Left ventricle myocardium inferior (tissue), 1 donor: ENCODE measurements around the gene MIA3. TPM values are rescaled to one million over a fixed set of nuclear protein-coding genes. Genes with fewer than 3 reads are reported as not detected.

Source experiments
- DNase-seq: peaks from one replicate; pipeline ENCODE4 v3.0.0-alpha.2; 2020
- H3K27ac ChIP-seq: fragments of 200-600 bp; replicated peaks from 2 replicates; pipeline ENCODE4 v1.8.0; 2021
- H3K27me3 ChIP-seq: fragments of 200-600 bp; 2 replicates; pipeline ENCODE4 v1.8.0; 2021; ENCODE audit warnings: low read depth
- H3K36me3 ChIP-seq: fragments of 200-600 bp; 2 replicates; pipeline ENCODE4 v1.8.0; 2021
- H3K4me1 ChIP-seq: fragments of 200-600 bp; 2 replicates; pipeline ENCODE4 v1.8.0; 2021
- H3K4me3 ChIP-seq: fragments of 200-600 bp; 2 replicates; pipeline ENCODE4 v1.8.0; 2021; ENCODE audit warnings: mild to moderate bottlenecking, moderate library complexity
- H3K9me3 ChIP-seq: fragments of 200-600 bp; replicated peaks from 2 replicates; pipeline ENCODE4 v1.8.0; 2021
- intact Hi-C: fragments of 100-400 bp; cut with micrococcal nuclease; formaldehyde crosslinking; loops from one replicate; pipeline ENCODE4 v1.11.0; 2022
- total RNA-seq: library from RNA; stranded (reverse); fragmentation: NEBNext Ultra II Directional; extraction: Animal tissue kit (Norgen Biotek cat#: 25700); gene quantifications from one replicate; pipeline ENCODE4 v1.2.1, GENCODE V29; 2021
- TF ChIP-seq, protein P1 (sequence below): fragments of 200-600 bp; IDR thresholded peaks from 2 replicates; pipeline ENCODE4 v1.8.0; 2021; ENCODE audit warnings: antibody characterized with exemption, mild to moderate bottlenecking, borderline replicate concordance
- donor health status: DM: no; HTN: yes; CAD: no; lungs with severe emphysema.

Gene MIA3
- total RNA-seq, 1 donor from 2014 or later, result 53.5 TPM

DNA sequence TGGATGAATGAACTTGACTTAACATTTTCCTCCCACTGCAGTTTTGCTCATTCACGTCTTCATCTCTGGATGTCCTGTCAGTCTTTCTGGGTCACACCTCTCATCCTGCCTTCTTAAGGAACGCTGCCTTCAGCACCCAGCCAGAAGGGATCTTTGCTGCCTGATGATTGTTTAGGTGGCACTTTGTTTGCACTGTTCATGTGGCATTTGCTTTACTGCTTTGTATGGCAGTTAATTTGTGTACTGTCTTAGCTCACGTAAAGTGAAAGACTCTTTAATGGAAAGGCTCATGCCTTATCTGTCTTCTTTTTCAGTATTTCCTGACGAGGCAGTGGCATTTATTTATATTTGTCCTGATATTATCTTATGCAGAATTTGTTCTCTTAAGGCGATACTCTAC is 4.9 kb downstream of the MIA3 start:
- H3K36me3 ChIP-seq, result peaks cover 58% of the 10 kb centered on the region
- intact Hi-C loops, result no loop called here

DNA sequence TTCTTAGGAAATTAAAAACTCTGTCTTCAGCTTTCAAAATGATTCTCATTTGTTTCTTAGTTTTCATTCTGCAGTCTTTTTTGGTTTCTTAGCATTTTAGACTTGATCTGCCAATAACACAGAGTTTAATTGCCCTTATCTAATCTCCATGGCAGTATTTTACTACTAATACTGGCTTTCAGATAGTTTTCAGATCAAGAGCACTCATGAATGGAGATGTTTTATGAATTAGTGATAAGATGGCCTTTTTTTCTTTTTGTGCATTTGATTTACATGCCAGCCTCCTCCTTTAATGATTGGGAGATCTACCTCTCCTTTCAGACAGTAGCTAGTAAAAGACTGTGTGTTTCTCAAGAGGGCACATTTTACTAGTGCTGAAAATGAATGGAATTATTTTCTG is 5.6 kb downstream of the MIA3 start:
- TF ChIP-seq, protein P1, sequence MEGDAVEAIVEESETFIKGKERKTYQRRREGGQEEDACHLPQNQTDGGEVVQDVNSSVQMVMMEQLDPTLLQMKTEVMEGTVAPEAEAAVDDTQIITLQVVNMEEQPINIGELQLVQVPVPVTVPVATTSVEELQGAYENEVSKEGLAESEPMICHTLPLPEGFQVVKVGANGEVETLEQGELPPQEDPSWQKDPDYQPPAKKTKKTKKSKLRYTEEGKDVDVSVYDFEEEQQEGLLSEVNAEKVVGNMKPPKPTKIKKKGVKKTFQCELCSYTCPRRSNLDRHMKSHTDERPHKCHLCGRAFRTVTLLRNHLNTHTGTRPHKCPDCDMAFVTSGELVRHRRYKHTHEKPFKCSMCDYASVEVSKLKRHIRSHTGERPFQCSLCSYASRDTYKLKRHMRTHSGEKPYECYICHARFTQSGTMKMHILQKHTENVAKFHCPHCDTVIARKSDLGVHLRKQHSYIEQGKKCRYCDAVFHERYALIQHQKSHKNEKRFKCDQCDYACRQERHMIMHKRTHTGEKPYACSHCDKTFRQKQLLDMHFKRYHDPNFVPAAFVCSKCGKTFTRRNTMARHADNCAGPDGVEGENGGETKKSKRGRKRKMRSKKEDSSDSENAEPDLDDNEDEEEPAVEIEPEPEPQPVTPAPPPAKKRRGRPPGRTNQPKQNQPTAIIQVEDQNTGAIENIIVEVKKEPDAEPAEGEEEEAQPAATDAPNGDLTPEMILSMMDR, result no peak
- H3K36me3 ChIP-seq, result peaks cover 65% of the 10 kb centered on the region
- intact Hi-C loops, result no loop called here

More for the DNA sequence above, 4.9 kb downstream of the MIA3 start:
- peaks cover 27% of the 10 kb centered on the region for H3K4me1 ChIP-seq
- H3K27me3 ChIP-seq, result no peaks in the 10 kb centered on the region
- no peak overlapping the region for H3K4me3 ChIP-seq
- TF ChIP-seq, protein P1, result no peak
- H3K9me3 ChIP-seq, result no peaks in the 10 kb centered on the region
- no peak for DNase-seq
- H3K27ac ChIP-seq, result no peak overlapping the region

DNA sequence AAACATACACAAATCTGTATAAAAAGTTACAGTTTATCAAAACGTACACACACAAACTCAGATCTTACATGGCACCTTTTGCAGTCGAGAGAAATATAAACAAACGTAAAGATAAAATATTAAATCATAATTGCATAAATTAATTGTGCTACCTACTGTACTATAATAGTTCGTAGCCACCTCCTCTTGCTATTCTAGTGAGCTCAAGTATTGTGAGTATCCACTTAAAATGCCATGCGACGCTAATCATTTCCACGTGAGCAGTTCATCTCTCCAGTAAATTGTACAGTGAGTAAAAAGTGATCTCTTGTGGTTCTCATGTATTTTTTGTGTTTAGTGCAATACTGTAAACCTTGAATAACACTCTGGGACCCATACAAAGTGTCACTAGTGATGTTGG is 6.3 kb downstream of the MIA3 start:
- TF ChIP-seq, protein P1, result no peak
- intact Hi-C loops, result no loop called here
- peaks cover 72% of the 10 kb centered on the region for H3K36me3 ChIP-seq

More for the DNA sequence above, 5.6 kb downstream of the MIA3 start:
- Histone ChIP-seq H3K4me1 (peaks cover 22% of the 10 kb centered on the region), H3K9me3 (no peaks in the 10 kb centered on the region), H3K27me3 (no peaks in the 10 kb centered on the region), H3K27ac (no peak overlapping the region), H3K4me3 (no peak overlapping the region)
- no peak for DNase-seq

DNA sequence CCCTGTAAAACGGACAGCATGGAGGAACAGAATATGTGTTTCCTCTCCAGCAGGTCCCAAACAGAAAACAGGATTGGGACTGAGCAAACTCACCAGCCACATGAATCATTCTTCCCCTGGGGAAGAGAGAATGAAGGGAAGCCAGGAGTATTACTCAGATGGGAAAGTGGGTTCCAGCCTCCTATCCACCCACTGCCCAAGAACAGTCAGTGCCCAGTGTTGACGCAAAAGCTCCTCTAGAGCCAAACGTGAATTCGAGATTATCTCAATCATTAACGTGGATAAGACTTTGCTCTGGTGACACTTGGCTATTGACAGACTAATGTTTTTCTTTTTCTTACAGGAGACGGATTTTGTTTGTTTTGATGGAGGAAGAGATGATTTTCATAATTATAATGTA is 9.3 kb downstream of the MIA3 start:
- Histone ChIP-seq H3K4me3 (no peak overlapping the region), H3K27ac (no peak overlapping the region), H3K36me3 (peaks cover 94% of the 10 kb centered on the region)

More for the DNA sequence above, 6.3 kb downstream of the MIA3 start:
- DNase-seq, result no peak
- no peaks in the 10 kb centered on the region for H3K27me3 ChIP-seq
- no peak overlapping the region for H3K4me3 ChIP-seq
- peaks cover 16% of the 10 kb centered on the region for H3K4me1 ChIP-seq
- no peaks in the 10 kb centered on the region for H3K9me3 ChIP-seq
- H3K27ac ChIP-seq, result no peak overlapping the region

DNA sequence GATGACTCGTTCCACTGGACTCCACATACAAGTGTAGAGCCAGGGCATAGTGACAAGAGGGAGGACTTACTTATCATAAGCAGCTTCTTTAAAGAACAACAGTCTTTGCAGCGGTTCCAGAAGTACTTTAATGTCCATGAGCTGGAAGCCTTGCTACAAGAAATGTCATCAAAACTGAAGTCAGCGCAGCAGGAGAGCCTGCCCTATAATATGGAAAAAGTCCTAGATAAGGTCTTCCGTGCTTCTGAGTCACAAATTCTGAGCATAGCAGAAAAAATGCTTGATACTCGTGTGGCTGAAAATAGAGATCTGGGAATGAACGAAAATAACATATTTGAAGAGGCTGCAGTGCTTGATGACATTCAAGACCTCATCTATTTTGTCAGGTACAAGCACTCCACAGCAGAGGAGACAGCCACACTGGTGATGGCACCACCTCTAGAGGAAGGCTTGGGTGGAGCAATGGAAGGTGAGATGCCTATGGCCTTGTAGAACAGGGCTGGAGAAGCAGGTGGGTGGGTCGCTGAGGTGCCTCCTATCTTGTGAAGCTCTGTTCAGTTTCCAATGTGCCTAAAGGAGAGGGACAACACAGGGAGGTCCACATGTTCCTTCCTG is 12.1 kb downstream of the MIA3 start:
- H3K4me3 ChIP-seq, result no peak overlapping the region
- no peak overlapping the region for H3K27ac ChIP-seq
- H3K36me3 ChIP-seq, result peaks cover 90% of the 10 kb centered on the region
- no peaks in the 10 kb centered on the region for H3K4me1 ChIP-seq
- intact Hi-C loops, result no loop called here
- no peaks in the 10 kb centered on the region for H3K27me3 ChIP-seq
- no peak for DNase-seq
- TF ChIP-seq, protein P1, result no peak
- no peaks in the 10 kb centered on the region for H3K9me3 ChIP-seq

More for the DNA sequence above, 9.3 kb downstream of the MIA3 start:
- Histone ChIP-seq H3K4me1 (peaks cover 11% of the 10 kb centered on the region), H3K27me3 (no peaks in the 10 kb centered on the region), H3K9me3 (no peaks in the 10 kb centered on the region)
- TF ChIP-seq, protein P1, result no peak
- intact Hi-C loops, result no loop called here
- no peak for DNase-seq
